EL (cell line): ENCODE measurements around the gene PTGDS.

Experiments
- DNase-seq: peaks from one replicate; pipeline ENCODE4 v3.0.0-alpha.2; 2016

The PTGDS gene

DNA sequence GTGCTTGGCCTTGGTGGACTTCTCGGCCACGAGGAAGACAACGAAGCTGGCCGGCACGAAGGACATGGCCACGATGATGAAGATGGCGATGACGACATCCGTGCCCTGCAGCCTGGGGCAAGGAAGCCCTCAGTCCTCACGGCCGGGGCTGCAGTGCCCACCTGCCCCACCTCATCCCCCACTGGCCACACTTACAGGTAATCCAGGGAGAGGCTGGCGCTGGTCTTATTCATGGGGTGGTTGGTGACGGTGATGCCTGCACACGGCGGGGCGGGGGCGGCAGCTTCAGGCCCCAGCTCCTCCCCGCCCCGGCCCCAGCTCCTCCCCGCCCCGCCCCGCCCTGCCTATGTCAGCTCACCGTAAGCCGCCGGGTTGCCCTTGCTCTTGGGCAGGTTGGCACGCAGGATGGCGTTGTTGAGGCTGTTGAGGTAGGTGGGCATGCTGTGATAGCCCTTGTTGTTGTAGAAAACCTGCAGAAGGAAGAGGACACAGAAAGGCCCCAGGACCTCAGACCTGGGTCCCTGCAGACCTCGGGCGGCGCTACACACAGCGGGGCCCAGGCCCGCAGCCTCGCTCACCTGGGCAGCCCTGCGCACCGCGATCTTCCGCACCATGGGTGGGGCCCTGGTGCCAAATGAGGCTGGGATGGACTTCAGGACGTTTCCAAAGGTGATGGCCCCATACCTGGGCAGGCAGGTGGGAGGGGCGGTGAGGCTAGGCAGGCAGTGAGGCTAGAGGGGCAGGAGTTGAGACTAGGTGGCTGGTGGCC, 34.8 kb downstream of the PTGDS start:
- DNase-seq: no peak

- DNase-seq: no peak
Measured at GRCh38 chr9:137012694-137013570, 35.6 kb downstream of the PTGDS start.

DNA sequence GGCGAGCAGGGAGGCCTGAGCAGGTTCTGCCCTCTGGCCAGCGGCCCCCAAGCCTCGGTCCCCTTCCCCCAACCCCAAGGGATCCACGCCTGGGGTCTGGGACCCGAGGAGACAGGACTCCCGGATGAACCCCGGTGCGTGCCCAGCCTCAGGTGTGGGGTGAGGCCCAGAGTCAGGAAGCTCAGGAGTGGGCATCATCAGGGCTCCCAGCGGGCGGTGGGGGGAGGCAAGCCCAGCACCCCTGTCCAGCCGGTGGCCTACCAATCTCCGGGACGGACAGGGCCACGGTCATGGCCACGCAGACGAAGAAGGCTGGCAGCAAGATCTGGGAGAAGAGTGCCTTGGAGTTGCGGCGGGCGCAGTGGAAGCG, 36.3 kb downstream of the PTGDS start:
- no peak for DNase-seq

DNA sequence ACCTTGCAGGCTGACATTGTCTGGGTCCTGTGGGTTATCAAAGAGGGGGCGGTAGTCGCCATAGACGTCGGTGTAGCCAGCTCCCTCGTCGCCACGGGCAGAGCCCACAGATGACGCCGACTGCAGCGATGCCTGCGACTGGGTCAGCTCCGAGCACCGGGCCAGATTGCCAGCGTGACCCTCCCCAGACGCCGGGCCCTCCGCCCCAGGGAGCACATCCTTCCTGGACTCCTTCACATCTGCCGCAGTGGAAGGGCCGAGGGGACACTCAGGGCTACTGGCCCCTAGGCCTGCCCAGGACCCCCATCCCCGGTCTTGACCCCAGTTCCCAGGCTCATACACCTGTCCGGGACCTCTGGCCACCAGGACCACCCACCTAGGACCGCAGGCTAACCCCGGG, 36.9 kb downstream of the PTGDS start:
- no peak for DNase-seq

- DNase-seq: no peak
Measured at GRCh38 chr9:137014776-137015539, 37.7 kb downstream of the PTGDS start.

DNA sequence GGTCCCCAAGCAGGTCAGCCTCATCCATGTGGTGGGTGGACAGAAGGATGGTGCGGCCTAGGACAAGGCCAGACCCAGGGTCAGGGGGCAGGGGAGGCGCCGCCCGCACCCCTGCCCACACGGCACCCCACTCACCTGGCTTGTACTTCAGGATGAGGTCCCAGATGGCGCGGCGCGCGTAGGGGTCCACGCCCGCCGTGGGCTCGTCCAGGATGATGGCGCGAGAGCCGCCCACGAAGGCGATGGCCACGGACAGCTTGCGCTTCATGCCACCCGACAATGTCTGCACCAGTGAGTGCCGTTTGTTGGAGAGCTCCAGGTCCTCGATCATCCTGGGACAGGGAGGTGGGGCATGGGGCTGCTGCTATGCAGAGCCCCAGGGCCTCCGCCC, 38.2 kb downstream of the PTGDS start:
- DNase-seq: no peak

DNA sequence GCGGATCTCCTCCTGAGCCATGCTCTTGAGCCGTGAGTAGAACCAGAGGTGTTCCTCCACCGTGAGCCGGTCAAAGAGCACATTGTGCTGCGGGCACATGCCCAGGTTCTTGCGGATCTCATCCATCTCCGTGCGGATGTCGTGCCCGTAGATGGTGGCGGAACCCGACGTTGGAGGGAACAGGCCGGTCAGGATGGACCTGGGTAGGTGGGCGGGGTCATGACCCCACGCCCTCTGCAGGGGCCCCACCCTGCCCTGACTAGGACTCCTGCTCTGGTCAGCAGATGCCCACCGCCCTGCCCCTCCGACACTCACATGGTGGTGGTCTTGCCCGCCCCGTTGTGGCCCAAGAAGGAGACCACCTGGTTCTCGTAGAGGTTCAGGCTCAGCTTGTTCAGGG, 38.7 kb downstream of the PTGDS start:
- no peak for DNase-seq

DNA sequence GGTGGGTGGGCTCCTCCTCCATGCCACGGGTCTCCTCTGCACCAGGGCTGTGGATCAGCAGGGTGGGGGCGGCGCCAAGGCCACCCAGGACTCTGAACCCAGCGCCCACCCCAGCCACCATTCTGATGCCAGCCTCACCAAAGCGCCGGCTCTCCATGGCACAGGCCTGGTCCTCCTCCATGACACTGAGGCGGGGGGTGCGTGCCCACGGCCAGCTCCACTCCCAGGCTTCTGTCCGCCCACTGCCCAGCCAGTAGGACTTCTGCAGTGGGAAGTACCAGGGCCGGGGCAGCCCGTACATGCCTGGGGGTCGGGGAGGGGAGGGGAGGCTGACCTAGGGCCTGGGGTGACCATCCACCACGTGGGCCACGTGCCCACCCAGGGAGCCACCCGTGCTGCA, 39.1 kb downstream of the PTGDS start:
- no peak for DNase-seq

- DNase-seq: no peak
Measured at GRCh38 chr9:137017071-137017470, 39.8 kb downstream of the PTGDS start.

GRCh38 chr9:137017791-137018497, 40.6 kb downstream of the PTGDS start:
- DNase-seq: no peak

DNA sequence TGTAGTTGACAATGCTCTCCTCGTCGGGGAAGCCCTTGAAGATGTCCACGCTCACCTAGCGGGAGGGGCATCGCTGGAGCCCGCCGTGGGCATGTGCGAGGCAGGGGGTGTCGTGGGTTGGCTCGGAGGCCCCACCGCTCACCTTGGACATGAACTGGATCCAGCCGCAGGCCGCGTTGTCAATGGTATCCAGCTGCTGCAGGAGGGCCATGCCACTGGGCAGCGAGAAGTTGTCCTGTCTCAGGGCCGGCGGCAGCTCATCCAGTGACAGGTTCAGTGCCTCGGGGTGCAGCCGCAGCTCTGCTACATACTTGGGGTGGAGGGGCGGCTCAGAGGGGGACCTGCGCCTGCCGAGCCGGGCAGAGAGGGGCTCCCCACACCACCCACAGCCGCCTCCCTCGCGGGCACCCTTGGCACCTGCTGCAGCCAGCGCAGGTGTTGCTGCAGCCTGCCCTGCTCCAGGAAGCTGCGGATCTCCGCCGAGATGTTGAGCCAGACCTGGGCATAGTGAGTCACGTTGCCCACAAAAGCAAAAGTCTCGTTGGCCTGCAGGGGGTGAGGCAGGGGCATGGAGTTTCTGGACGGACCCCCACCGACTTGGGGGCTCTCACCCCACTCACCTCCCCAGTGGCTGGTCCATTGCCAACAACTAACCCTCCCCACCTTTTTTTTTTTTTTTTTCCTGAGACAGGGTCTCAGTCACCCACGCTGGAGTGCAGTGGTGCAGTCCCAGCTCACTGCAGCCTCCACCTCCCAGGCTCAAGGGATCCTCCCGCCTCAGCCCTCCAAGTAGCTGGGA, 41.7 kb downstream of the PTGDS start:
- no peak for DNase-seq

GRCh38 chr9:137019891-137020683, 42.8 kb downstream of the PTGDS start:
- DNase-seq: no peak

DNA sequence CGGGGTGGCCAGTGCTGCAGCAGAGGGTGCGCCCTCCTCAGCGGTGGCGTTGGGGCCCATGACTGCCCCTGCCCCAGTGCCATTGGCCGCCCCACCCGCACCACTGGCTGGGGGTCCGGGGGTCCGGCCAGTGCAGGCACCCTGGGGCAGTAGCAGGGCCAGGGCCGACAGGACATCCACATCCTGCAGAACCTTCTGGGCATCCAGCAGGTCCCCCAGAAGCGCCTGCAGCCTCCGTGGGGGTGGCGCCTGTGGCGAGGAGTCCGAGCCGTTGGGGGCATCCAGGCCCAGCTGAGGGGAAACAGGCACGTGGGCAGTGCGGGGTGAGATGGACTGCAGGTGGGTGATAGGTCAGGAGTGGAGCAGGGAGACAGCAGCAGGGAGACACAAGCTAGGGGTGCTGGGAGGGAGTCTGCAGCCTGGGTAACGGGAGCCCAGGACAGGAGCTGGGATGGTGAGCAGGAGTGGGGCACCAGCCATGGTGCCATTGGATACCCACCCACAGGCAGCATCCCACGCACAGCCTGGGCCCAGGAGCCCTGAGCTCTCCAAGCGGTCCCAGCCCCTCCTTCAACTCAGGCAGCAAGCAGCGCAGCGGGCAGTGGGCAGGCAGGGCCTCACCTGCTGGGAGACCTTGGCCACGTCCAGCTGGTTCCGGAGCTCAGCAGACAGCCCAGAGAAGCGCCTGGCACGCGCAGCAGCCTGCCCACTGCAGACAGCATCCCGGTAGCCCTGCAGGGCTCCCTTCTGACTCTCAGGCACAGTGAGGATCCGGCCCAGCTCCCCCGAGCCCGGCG, 43.7 kb downstream of the PTGDS start:
- no peak for DNase-seq

GRCh38 chr9:137021568-137021978, 44.3 kb downstream of the PTGDS start:
- no peak for DNase-seq

GRCh38 chr9:137021979-137022661, 44.8 kb downstream of the PTGDS start:
- peak; percentile 78 for DNase-seq

GRCh38 chr9:137022662-137023008, 45.3 kb downstream of the PTGDS start:
- DNase-seq: no peak

GRCh38 chr9:137023157-137023556, 45.9 kb downstream of the PTGDS start:
- no peak for DNase-seq

- no peak for DNase-seq
Measured at GRCh38 chr9:137023583-137023991, 46.3 kb downstream of the PTGDS start.

- no peak for DNase-seq
Measured at GRCh38 chr9:137025517-137025966, 48.2 kb downstream of the PTGDS start.

DNA sequence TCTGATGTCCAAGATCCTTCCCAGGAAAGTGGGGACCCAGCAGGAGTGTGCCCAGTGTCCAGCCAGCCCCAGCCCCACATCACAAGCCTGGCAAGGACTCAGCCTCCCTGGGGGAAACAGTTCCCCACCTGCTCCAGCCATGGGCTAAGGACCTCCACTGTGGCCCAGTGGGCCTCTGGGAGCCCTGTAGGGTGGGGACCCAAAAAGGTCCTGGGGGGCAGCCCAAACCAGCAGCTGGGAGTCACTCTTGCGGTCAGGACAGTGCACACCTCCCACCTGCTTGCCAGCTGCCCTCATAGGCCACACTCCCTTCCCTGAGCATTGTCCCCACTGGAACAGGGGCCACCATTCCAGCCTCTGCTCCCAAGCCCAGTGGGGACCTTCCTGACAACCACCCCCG, 49.1 kb downstream of the PTGDS start:
- DNase-seq: no peak
